Stimulated activated CD4-positive, alpha-beta T cell treated with anti-CD3 and anti-CD28 coated beads, Interleukin-4, amount 100 ng/mL, for 48 hours (primary cell): ENCODE results near the gene NLGN1.

Experiments
- DNase-seq, 2 donors: peaks; one replicate each; pipeline ENCODE4 v3.0.0-alpha.2; 2020; ENCODE audit warnings: low read depth in 2 of 2

NLGN1 gene

GRCh38 chr3:174083706-174084105, 686.2 kb downstream of the NLGN1 start:
- DNase-seq: no peak

DNA sequence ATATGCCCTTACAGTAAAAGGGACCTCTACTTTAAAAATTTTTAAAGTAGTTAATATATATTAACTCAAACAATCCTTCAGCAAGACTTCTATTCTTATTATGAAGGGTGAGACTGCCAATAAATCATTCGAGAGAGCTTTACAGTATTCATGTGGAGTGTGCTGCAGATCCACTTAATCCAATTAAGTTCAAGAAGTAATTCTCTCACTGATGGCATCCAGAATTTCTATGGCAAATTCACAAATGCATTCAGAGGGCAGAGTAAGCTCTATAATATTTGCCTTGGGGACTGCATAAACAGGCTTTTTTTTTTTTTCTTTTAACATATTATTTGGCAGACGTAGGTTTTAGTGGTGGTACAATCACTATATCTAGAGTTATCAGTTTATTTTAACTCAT, 692.0 kb downstream of the NLGN1 start:
- no peak for DNase-seq

GRCh38 chr3:174094669-174095068, 697.1 kb downstream of the NLGN1 start:
- DNase-seq: no peak

GRCh38 chr3:174097686-174098085, 700.1 kb downstream of the NLGN1 start:
- no peak for DNase-seq

DNA sequence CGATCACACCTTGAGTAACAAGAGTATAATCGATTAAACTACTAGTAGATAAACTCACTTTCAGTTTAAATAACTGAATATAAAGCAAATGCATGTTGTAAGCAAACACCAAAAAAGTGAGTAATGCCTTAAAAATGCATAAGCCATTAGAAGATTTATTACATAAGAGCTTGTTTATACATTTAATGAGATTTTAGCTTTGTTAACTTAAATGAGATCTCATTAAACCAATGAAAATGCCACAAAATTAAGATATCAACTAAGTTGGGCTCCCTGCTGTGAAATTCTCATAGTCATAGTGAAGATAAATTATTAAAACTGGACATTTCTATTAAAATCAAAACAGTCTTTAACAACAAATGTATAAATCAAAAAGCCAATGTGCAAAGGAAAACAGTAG, 701.2 kb downstream of the NLGN1 start:
- no peak for DNase-seq

GRCh38 chr3:174099724-174100123, 702.2 kb downstream of the NLGN1 start:
- no peak for DNase-seq

- no peak for DNase-seq
These were observed 703.2 kb downstream of the NLGN1 start for GRCh38 chr3:174100744-174101143.

- no peak for DNase-seq
These were observed 703.7 kb downstream of the NLGN1 start for GRCh38 chr3:174101244-174101643.

DNA sequence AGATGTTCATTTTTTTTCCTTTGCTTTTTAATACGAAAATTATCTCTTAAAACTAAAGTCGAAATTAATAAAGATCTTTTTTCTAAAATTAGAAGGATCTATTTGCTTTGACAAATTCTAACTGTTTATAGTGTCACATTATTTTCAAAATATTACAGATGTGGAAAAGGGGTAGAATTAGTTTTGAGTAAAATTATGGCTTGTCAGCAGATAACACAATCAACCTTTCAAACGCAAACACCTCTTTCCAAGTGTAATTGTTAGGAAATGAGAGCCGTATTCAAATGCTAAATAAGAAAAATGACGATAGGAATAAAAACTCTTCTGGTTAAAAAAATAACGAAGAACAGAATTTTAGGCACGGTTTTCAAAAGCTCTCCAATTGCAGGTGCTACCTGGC, 704.7 kb downstream of the NLGN1 start:
- no peak for DNase-seq

DNA sequence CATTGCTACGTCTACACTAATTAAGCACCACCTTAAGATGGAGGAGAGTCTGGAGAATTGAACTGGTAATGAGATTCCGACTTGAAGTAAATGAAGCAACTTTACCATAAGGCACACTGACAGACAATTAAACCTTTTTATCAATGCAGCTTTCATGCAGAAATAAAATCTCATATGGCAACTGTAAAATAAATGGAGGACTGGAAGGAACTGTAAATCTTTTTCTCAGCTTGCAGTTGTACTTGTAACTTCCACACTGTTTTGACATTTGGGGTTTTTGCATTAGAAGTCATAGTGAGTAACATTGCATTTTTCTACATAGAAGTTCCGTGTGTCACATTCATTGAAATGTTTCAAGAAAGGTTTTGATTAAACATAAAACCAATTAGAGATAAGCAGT, 705.3 kb downstream of the NLGN1 start:
- no peak for DNase-seq

- no peak for DNase-seq
These were observed 713.2 kb downstream of the NLGN1 start for GRCh38 chr3:174110761-174111160.

GRCh38 chr3:174111776-174112175, 714.2 kb downstream of the NLGN1 start:
- DNase-seq: no peak

GRCh38 chr3:174116421-174116820, 718.9 kb downstream of the NLGN1 start:
- DNase-seq: no peak

DNA sequence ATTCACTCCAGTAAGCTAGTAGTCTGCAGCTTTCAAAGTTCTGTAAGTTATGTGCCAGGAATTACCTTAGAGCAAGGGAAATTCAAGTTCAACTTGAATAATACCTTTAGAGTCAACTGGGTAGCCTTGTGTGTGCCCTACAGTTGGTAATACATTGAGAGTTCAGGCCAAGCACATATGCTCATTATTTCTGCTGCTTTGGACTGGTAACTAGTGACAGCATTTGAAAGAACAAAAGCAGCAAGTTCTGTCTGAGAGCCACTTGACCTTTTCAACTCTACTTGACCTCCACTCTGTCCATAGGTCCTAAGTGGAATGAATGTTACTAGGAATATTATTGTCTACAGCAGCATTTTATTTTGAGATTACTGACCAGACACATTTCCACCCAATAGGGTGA, 723.5 kb downstream of the NLGN1 start:
- no peak for DNase-seq

DNA sequence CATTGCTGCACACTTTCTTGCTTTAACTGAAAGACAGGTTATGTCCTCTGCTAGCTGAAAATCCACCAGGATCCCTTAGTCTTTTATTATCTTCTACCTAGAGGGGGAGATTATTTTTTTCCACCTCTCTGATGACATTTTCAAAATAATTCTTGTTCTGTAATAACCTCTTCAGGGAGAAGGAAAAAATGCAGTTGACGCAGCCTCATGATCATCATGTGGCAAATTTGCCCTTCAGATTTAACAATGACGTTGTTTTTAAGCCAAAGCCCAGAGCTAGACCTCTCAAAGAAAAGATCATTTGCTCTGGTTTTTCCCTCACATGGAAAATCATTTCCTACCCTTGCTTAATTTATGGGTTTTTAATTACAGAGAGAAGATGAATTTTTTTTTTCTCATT, 724.9 kb downstream of the NLGN1 start:
- no peak for DNase-seq

DNA sequence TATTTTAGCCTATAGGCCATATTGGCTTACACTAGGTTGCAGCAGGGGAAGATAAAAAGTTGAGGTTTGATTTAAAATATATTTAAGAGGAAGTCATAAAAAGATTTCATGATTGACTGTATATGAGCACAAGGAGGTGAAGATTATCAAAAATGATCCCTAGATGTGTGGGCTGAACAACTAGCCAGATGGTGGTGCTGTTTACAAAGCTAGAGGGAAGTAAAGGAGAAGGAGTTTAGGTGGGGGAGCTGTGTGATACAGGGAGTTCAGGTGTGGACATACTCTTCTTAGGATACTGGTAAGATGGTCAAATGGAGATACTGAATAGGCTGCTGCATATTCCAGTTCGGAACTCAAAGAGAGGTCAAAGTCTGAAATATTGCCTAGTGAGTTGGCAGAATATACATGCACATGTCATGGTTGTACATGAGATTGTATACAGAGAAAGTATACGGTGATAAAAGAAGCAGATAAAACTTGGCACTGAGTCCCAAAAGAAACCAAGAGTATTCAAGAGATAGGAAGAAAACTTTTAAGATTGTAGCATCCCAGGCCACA, 727.8 kb downstream of the NLGN1 start:
- DNase-seq: no peak

- no peak for DNase-seq
These were observed 729.6 kb downstream of the NLGN1 start for GRCh38 chr3:174126990-174127758.

DNA sequence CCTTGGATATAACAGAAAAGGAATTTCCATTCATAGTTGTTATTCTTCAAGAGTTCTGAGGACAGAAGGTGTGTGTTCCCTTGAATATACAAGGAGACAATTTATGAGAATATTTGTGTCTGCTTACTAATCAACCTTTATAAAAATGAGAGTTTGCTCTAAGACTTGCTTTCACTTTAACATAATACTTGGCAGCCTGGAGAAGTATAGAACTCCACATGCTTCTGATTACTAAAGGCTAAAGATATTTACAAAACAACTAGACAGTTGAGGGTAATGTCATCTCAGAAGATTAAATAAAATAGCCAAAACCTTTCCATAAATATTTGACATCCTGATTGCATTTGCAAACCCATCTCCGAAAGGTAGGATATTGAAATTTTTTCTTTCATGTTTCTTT, 734.5 kb downstream of the NLGN1 start:
- no peak for DNase-seq

DNA sequence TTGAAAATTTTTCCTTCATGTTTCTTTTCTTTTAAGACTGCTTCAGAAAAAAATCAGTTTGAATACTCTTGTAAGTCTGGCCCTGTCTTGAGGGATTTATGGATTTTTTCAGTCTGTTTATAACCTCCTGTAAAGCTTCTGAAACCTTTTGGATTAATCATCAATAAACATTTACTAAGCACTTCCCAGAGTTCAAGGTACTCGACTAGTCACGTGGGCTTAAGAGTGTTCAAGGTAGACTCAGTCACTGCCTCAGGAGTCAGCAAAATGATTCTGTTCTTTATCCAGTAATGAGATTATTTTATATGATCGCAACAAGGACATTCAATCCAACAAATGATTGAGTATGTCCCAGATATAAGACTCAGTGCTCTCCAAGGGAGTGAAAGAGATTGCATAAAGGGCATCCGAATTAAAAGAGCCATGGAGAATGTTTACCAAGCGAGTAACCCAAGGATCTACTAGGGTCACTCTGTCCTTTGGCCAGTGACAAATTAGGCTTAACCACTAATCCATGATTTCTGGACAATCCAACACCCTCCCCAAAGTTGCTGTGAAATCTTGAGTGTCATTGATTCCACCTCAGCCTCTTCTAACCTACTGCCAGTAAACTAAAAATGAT, 735.0 kb downstream of the NLGN1 start:
- no peak for DNase-seq

DNA sequence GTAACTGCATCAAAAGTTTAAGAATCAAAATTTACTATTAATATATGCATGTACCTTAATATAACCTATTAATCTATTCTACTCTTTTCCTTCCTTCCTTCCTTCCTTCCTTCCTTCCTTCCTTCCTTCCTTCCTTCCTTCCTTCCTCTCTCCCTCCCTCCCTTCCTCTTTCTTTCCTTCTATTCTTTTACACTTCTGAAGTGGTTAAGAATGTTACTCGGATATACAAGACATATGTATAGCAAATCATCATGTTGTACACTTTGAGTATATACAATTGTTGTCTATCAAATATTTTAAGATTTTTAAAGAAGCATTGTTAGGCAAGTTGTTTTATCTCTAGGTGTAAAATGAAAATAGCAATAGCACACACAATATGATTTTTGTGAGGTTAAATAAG, 748.5 kb downstream of the NLGN1 start:
- DNase-seq: no peak

GRCh38 chr3:174147798-174148197, 750.3 kb downstream of the NLGN1 start:
- DNase-seq: no peak

DNA sequence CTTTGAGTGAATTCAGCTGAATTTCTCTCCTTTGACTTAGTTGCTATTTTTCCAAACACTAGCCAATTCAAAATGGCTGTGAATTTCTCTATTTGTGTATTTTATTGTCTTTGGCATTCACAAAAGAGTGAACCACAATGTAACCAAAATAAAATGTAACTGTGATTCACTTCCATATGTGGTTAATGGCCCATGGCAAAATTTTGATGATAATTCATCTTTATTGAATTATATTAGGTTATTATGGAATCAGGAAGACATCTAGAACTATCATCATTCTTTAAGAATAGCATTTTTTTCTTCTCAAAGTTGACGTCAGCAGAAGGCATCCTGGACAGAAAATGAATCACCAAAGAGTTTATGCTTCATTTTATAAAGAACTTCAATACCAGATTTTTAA, 756.3 kb downstream of the NLGN1 start:
- no peak for DNase-seq

DNA sequence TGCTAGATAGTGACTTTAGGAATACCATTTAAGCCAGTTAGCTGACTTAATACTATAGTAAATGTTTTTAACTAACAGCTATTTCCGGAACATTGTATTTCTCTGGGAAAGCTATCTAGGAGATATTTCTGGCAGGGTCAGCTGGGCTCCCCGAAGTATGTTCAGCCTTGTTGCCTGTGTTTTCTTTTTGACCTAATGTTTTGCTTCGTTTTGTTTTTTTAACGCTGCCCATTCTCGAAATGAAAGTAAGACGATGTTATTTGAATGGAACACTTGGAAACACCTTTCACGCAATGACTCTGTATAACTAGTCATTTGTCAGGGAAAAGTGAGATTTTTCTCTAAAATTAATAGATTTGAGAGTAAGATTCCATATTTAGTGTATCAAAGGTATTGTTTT, 758.7 kb downstream of the NLGN1 start:
- no peak for DNase-seq
